HEK293 (cell line): ENCODE measurements around the gene LGALS7.

Source experiments
- CTCF ChIA-PET: fragments of 350-600 bp; formaldehyde crosslinking; extraction: SDS; loops from one replicate; lab custom pipeline; 2021; ENCODE audit warnings: antibody characterized with exemption; lab: Yijun Ruan, JAX
- POLR2A ChIA-PET: fragments of 300-600 bp; formaldehyde crosslinking; extraction: SDS; loops from one replicate; lab custom pipeline; 2020; ENCODE audit warnings: antibody characterized with exemption, inconsistent platforms; lab: Yijun Ruan, JAX
- H3K27ac ChIP-seq: fragments of 200-500 bp; sonication (Bioruptor generic); 2 replicates; pipeline ENCODE4 v1.5.1; 2014; ENCODE audit warnings: low read depth, low read length, control low read depth, inconsistent platforms; ENCODE audit errors: extremely low read depth
- H3K36me3 ChIP-seq, 2 experiments: fragments of 200-500 bp in 1 of 2; sonication (Bioruptor generic) in 1 of 2; 1 replicate in 1 of 2; 2 replicates in 1 of 2; pipeline ENCODE4 v1.5.1; 2014 to 2017; ENCODE audit warnings: inconsistent platforms in 2 of 2, low read length in 2 of 2; ENCODE audit not compliant: control insufficient read depth in 2 of 2, insufficient read depth in 1 of 2
- H3K4me1 ChIP-seq: fragments of 200-500 bp; sonication (Bioruptor generic); 2 replicates; pipeline ENCODE4 v1.5.1; 2014; ENCODE audit warnings: mild to moderate bottlenecking, low read length, inconsistent platforms; ENCODE audit not compliant: control insufficient read depth, insufficient read depth
- H3K4me3 ChIP-seq: 2 replicates; pipeline ENCODE4 v1.5.1; 2011; ENCODE audit warnings: low read depth, mild to moderate bottlenecking, control low read depth, low read length, moderate library complexity
- H3K9me3 ChIP-seq: fragments of 200-500 bp; sonication (Bioruptor generic); 2 replicates; pipeline ENCODE4 v1.5.1; 2014; ENCODE audit warnings: low read depth, low read length, inconsistent platforms; ENCODE audit not compliant: control insufficient read depth, insufficient read depth
- FEZF1 ChIP-seq: fragments of 450-650 bp; formaldehyde crosslinking; IDR thresholded peaks from 2 replicates; pipeline ENCODE4 v1.5.1; 2016; ENCODE audit warnings: missing biosample characterization, missing genetic modification characterization
- PRDM10 ChIP-seq: fragments of 450-650 bp; formaldehyde crosslinking; IDR thresholded peaks from 2 replicates; pipeline ENCODE4 v1.5.1; 2016; ENCODE audit warnings: missing biosample characterization, missing genetic modification characterization
- SP3 ChIP-seq: fragments of 450-650 bp; formaldehyde crosslinking; IDR thresholded peaks from 2 replicates; pipeline ENCODE4 v1.5.1; 2016; ENCODE audit warnings: missing biosample characterization, missing genetic modification characterization
- ZBTB6 ChIP-seq: fragments of 450-650 bp; formaldehyde crosslinking; IDR thresholded peaks from 2 replicates; pipeline ENCODE4 v1.5.1; 2017; ENCODE audit warnings: missing biosample characterization, missing genetic modification characterization
- ZFHX2 ChIP-seq: fragments of 450-650 bp; formaldehyde crosslinking; conservative IDR thresholded peaks from 2 replicates; pipeline ENCODE4 v1.5.1; 2016; ENCODE audit warnings: missing biosample characterization, missing genetic modification characterization
- ZNF121 ChIP-seq: fragments of 450-650 bp; formaldehyde crosslinking; IDR thresholded peaks from 2 replicates; pipeline ENCODE4 v1.5.1; 2016; ENCODE audit warnings: missing biosample characterization, missing genetic modification characterization
- ZNF169 ChIP-seq: fragments of 450-650 bp; formaldehyde crosslinking; IDR thresholded peaks from 2 replicates; pipeline ENCODE4 v1.5.1; 2016; ENCODE audit warnings: missing biosample characterization, missing genetic modification characterization
- ZNF184 ChIP-seq: fragments of 450-650 bp; IDR thresholded peaks from 2 replicates; pipeline ENCODE4 v1.5.1; 2018; ENCODE audit warnings: missing biosample characterization, mild to moderate bottlenecking, missing genetic modification characterization
- ZNF24 ChIP-seq: fragments of 450-650 bp; formaldehyde crosslinking; IDR thresholded peaks from 2 replicates; pipeline ENCODE4 v1.5.1; 2016; ENCODE audit warnings: missing biosample characterization, missing genetic modification characterization
- ZNF324 ChIP-seq: fragments of 450-650 bp; formaldehyde crosslinking; IDR thresholded peaks from 2 replicates; pipeline ENCODE4 v1.5.1; 2016; ENCODE audit warnings: missing biosample characterization, missing genetic modification characterization
- ZNF341 ChIP-seq: fragments of 450-650 bp; formaldehyde crosslinking; IDR thresholded peaks from 2 replicates; pipeline ENCODE4; 2016; ENCODE audit warnings: low read depth, missing biosample characterization, missing genetic modification characterization
- ZNF416 ChIP-seq: fragments of 450-650 bp; formaldehyde crosslinking; IDR thresholded peaks from 2 replicates; pipeline ENCODE4 v1.5.1; 2016; ENCODE audit warnings: missing biosample characterization, missing genetic modification characterization
- ZNF645 ChIP-seq: fragments of 450-650 bp; formaldehyde crosslinking; IDR thresholded peaks from 2 replicates; pipeline ENCODE4; 2016; ENCODE audit warnings: missing biosample characterization, missing genetic modification characterization
- ZNF704 ChIP-seq: fragments of 450-650 bp; formaldehyde crosslinking; IDR thresholded peaks from 2 replicates; pipeline ENCODE4 v1.5.1; 2016; ENCODE audit warnings: missing biosample characterization, missing genetic modification characterization

LGALS7 gene

GRCh38 chr19:38796154-38796553, 22.8 kb upstream of the LGALS7 start:
- Histone ChIP-seq H3K36me3 (no peaks in the 10 kb centered on the region; a peak in 1 of 3 replicates), H3K4me3 (no peak overlapping the region), H3K4me1 (no peaks in the 10 kb centered on the region), H3K9me3 (no peaks in the 10 kb centered on the region), H3K27ac (no peak overlapping the region)
- POLR2A ChIA-PET, result interaction anchor here (0.7 kb wide), 1 partner anchor 649 kb away, joined by 4 read pairs; no protein-coding TSS in a partner anchor
- CTCF ChIA-PET, result interaction anchor here (0.6 to 0.7 kb wide), 2 partner anchors 18 to 389 kb away, joined by 4 to 5 read pairs; no protein-coding TSS in a partner anchor
- TF ChIP-seq ZNF121 (tag by site-specific recombination) (peak; percentile 80), PRDM10 (tag by site-specific recombination) (no peak), ZNF645 (no peak)

- H3K9me3 ChIP-seq, result no peaks in the 10 kb centered on the region
- no peaks in the 10 kb centered on the region; a peak in 1 of 3 replicates for H3K36me3 ChIP-seq
- H3K4me1 ChIP-seq, result no peaks in the 10 kb centered on the region
- no peak overlapping the region for H3K4me3 ChIP-seq
- POLR2A ChIA-PET, result no interaction called here
- no peak overlapping the region for H3K27ac ChIP-seq
- TF ChIP-seq ZNF341 (tag by site-specific recombination) (no peak), ZNF184 (tag by site-specific recombination) (peak; percentile 99), FEZF1 (tag by site-specific recombination) (no peak), ZNF704 (tag by site-specific recombination) (no peak), ZNF169 (tag by site-specific recombination) (no peak)
- CTCF ChIA-PET, result no interaction called here
Measured at GRCh38 chr19:38795549-38795948, 22.2 kb upstream of the LGALS7 start.

- Histone ChIP-seq H3K4me3 (no peak overlapping the region), H3K9me3 (no peaks in the 10 kb centered on the region), H3K36me3 (no peaks in the 10 kb centered on the region; a peak in 1 of 3 replicates), H3K27ac (no peak overlapping the region), H3K4me1 (no peaks in the 10 kb centered on the region)
- CTCF ChIA-PET, result interaction anchor here (1.2 kb wide), 1 partner anchor 18 kb away, joined by 3 read pairs; no protein-coding TSS in a partner anchor
- POLR2A ChIA-PET, result interaction anchor here (0.7 to 1.9 kb wide), 3 partner anchors 10 to 55 kb away, joined by 3 to 7 read pairs (median 5); no protein-coding TSS in a partner anchor
- TF ChIP-seq ZNF416 (tag by site-specific recombination), result no peak
- no peak for TF ChIP-seq ZFHX2 (tag by site-specific recombination)
- peak; percentile 99 for TF ChIP-seq ZNF121 (tag by site-specific recombination)
Measured at GRCh38 chr19:38793671-38794070, 20.4 kb upstream of the LGALS7 start.

- ChIA-PET CTCF (interaction anchor here (1.2 kb wide), 1 partner anchor 17 kb away, joined by 3 read pairs; no protein-coding TSS in a partner anchor), POLR2A (interaction anchor here (0.7 to 1.9 kb wide), 3 partner anchors 10 to 56 kb away, joined by 3 to 7 read pairs (median 5); no protein-coding TSS in a partner anchor)
- Histone ChIP-seq H3K36me3 (no peaks in the 10 kb centered on the region; a peak in 1 of 3 replicates), H3K4me3 (no peak overlapping the region), H3K27ac (peak overlapping the region; percentile 9; the same call in 1 of the 2 replicates), H3K9me3 (no peaks in the 10 kb centered on the region), H3K4me1 (no peaks in the 10 kb centered on the region)
- TF ChIP-seq ZNF324 (tag by site-specific recombination) (no peak), ZNF24 (tag by site-specific recombination) (no peak), SP3 (tag by site-specific recombination) (no peak), ZBTB6 (tag by site-specific recombination) (no peak)
Measured at GRCh38 chr19:38793177-38793576, 19.9 kb upstream of the LGALS7 start.
